OCI-LY3 (cell line): Measurements from ENCODE around the gene RGS1.

Source experiments
- CTCF ChIP-seq: fragments of 200-600, 300-600 bp; sonication (generic); IDR thresholded peaks from 2 replicates; pipeline ENCODE4 v1.5.1; 2014; ENCODE audit warnings: antibody characterized with exemption, low read length, low read depth
- EZH2phosphoT487 ChIP-seq: fragments of 200-600 bp; shearing (Covaris generic); IDR thresholded peaks from 2 replicates; pipeline ENCODE4 v1.6.1; 2018; ENCODE audit warnings: antibody characterized with exemption, mixed run types, low read depth

- TF ChIP-seq CTCF (no peak), EZH2phosphoT487 (no peak)
These were observed 14.2 kb downstream of the RGS1 start for GRCh38 chr1:192589813-192590212.
